HG03520 (cell line): ENCODE results near the gene PHEX.

ENCODE experiments used
- ATAC-seq: cut with Tn5 transposase; IDR thresholded peaks from one replicate; pipeline ENCODE4 v1.9.1; 2021; ENCODE audit warnings: mild to moderate bottlenecking, moderate library complexity; ENCODE audit not compliant: unreplicated experiment

PHEX gene

DNA sequence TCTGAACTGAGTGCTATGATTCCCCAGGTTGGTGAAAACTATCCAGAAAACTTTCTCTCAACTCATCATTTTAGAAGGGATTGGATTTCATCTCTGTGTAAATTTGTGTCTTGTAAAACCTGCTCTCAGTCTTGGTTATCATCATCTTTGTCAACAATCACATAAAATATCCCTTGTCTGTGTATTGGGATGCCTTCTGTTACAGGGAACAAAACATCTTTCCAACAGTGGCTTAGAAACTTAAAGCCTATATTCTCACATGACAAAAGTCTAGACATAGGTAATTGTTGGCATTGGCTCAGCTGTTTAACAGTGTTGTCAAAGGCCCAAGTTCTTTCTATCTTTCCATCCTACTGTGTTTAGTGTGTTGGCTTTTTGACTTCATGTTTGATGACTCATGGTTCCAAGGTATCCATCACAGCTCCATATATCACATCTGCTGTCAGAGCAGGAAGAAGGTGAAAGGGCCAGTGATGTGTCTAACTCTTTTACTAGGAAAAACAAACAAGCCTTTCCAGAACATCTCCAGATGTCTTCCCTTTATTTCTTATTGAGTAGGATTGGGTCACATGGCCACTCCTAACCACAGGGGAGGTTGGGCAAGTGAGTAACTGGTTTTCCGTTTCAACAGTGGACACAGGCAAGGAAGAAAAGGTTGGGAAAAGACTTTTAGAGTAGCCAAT lies 65.0 kb downstream of the PHEX start:
- ATAC-seq, result no peak

- ATAC-seq, result no peak
Observed at GRCh38 chrX:22105231-22105630, 73.1 kb downstream of the PHEX start.

DNA sequence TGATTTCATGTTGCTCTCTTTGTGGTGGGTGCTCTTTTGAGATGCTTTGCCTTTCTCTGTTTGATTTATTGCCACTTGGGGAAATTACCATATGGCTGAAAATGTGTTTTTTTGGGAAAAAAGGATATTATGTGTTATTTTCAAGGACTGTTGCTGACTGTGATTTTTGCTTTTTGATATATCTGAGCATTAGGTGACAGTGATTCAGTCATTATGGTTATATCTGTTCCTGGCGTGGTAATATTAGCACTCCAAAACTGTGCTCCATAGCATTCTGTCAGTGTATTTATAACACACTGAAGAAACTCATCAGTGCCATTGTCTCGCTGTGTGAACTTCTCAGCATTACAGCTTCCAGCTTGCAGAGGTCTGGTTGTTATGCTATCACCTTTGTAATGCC lies 73.8 kb downstream of the PHEX start:
- no peak for ATAC-seq

- ATAC-seq, result no peak
Observed at GRCh38 chrX:22109442-22109841, 77.3 kb downstream of the PHEX start.

DNA sequence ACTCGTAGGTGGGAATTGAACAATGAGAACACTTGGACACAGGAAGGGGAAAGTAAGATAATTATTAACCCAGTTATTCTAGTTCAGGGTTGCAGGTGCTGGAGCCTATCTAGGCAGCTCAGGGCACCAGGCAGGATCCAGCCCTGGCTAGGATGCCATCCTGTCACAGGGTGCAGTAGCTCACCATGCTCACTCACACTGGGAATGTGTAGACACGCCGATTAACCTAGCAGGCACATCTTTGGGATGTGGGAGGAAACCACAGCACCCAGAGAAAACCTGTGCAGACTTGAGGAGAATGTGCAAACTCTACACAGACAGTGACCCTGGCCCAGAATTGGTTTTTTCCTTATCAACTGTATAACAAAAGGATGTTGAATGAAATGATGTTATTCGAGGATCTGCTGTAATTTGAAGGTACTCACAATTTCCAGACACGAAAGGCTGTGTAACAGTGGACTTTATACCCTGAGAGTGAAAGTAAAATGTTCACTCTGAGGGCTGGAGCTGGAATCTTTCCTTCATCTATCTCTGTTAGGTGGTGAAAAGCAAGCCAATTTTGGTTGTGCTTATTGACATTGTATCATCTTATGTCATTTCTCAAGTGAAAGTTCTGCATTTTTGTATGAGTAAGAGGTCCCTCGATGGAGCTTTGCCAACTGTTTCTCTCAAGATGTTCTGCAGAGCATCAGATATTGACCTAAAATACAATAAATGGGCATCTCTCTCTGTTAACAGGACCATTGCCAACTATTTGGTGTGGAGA lies 78.8 kb downstream of the PHEX start:
- no peak for ATAC-seq

- no peak for ATAC-seq
Observed at GRCh38 chrX:22116605-22117546, 84.8 kb downstream of the PHEX start.

DNA sequence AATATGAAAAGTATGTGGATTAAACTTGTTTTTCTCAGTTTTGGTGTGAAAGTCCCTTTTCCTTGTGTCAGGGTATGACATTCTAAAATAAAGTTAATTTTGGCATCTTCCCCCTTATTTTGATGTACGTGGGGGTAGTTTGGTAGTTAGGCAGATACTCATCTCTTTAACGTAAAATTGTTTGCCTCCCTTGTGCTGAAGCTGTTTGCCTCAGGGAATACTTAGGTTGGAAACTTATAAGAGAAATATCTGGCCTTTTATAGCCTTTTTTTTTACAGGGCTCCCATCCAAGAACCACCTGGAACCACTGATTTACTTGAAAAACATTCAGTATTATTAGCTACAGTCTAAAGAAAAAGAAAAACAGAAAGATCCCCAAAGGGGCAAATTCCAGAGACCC lies 85.5 kb downstream of the PHEX start:
- ATAC-seq, result no peak

- no peak for ATAC-seq
Observed at GRCh38 chrX:22118161-22118830, 86.2 kb downstream of the PHEX start.

GRCh38 chrX:22121161-22121560 lies 89.0 kb downstream of the PHEX start:
- ATAC-seq, result no peak

- no peak for ATAC-seq
Observed at GRCh38 chrX:22122510-22122909, 90.4 kb downstream of the PHEX start.

DNA sequence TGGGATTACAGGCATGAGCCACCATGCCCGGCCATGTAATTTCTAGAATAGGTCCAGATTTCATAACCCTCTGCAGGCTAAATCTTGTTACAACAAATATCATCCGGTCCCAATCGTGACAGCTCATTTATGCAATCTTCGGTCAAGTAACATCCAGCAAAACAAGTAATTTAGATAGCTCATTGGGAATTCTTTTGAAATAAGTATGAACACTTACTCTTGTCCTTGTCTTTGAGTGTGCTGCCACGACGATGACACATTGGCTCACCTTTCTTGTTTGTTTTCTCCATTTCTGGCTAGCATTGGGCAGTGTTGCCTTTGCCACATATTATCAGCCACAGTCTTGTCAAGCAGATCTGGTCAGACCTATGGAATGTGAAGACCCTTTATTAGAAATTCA lies 92.0 kb downstream of the PHEX start:
- no peak for ATAC-seq

- no peak for ATAC-seq
Observed at GRCh38 chrX:22125481-22125880, 93.4 kb downstream of the PHEX start.

DNA sequence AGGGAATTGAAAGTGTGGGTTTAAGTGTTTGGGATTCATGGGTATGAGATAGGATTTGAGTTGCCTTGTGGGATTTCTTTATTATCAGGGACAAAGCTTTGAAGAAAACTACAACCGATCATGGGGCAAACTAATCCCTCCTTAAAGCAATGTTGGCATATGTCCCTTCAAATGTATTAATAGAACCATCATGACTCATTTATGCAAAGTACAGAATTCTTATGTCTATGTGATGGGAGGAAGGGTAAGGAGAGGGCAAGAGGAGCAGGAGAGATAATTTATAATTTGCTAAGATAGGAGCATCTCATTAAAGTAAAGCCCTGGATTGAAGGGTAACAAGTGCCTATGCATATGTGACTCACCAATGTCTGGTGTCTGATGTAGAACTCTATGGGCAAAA lies 94.2 kb downstream of the PHEX start:
- ATAC-seq, result no peak

GRCh38 chrX:22128961-22129360 lies 96.8 kb downstream of the PHEX start:
- no peak for ATAC-seq

DNA sequence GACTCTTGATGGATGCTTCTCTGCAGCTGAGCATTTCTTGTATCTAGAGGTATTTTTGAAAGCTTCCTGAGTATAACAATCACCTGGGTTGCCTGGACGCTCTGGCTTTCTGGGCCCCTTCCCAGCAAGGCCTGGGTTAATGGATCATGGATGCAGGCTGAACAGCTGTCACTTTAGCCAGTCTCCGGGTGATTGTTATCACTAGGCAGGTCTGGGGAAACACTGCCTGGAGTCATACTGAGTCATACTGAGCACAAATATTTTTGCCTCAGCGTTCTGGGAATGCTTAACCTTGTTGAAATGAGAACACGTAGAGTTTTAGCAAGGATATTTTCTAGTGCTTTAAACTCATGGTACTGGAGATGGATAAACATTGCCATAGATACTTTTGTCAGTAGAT lies 102.6 kb downstream of the PHEX start:
- ATAC-seq, result no peak

- ATAC-seq, result no peak
Observed at GRCh38 chrX:22135171-22135711, 103.1 kb downstream of the PHEX start.

DNA sequence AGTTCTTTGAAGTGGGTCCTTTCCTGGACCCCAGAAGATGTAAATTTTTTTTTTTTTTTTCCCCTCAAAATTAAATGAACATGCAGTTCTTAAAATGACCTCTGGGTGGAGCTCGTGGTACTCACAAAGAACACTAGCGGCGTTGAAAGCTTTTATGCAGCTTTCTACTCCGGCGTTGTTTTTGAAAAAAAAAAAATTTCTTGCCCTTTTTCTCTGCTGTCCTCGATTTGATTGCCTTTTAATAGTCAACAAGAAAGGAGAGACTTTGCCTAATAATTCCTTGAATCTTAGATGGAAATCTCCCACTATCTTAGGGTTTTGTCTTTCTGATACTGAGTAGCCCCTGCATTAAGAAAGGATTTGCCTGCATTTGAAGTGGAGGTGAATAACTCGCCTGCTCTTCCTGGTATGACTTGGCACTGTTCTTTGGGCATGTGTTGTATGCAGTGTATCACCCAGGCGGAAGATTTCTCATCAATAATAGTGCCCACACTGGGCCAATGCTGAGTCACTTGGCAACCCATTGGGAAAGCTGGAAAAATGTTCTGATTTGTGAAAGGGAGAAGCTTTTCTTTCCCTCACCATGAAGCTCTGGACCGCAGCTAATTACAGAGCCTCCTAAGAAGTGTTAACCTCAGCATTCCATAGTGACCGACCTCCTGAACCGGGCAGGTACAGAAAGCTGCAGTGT lies 104.0 kb downstream of the PHEX start:
- no peak for ATAC-seq

GRCh38 chrX:22136711-22137110 lies 104.6 kb downstream of the PHEX start:
- no peak for ATAC-seq

DNA sequence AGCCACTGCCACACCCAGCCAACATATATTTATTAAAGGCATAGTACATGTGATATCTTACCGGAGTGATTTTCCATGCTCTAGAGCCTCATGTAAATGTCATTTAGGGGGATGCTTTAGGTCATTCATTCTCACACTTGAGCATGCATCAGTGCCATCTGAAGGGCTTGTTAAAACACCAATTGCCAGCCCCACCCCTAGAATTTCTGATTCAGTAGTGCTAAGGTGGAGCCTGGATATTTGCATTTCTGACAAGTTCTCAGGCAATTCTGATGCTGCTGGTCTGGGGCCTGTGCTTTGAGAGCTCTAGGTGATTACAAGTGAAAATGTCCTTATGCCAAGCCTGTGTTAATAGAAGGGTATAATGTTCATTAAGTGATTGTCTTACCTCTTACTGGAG lies 107.7 kb downstream of the PHEX start:
- no peak for ATAC-seq
